ENCODE data around the gene TMEM108.

GRCh38 chr3:133007601-133008000 lies 30.6 kb upstream of the TMEM108 start:
- TF ChIP-seq, protein P1, sequence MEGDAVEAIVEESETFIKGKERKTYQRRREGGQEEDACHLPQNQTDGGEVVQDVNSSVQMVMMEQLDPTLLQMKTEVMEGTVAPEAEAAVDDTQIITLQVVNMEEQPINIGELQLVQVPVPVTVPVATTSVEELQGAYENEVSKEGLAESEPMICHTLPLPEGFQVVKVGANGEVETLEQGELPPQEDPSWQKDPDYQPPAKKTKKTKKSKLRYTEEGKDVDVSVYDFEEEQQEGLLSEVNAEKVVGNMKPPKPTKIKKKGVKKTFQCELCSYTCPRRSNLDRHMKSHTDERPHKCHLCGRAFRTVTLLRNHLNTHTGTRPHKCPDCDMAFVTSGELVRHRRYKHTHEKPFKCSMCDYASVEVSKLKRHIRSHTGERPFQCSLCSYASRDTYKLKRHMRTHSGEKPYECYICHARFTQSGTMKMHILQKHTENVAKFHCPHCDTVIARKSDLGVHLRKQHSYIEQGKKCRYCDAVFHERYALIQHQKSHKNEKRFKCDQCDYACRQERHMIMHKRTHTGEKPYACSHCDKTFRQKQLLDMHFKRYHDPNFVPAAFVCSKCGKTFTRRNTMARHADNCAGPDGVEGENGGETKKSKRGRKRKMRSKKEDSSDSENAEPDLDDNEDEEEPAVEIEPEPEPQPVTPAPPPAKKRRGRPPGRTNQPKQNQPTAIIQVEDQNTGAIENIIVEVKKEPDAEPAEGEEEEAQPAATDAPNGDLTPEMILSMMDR (IDR thresholded peaks at IDR 0.05), result no peak
- no peak for TF ChIP-seq POLR2A (IDR thresholded peaks at IDR 0.05)
- no peak for TF ChIP-seq EP300 (IDR thresholded peaks at IDR 0.05)
